NCI-H1694 treated with DMSO at 0.1 percent for 48 hours (cell line): ENCODE results near the gene TUT1.

Experiments
- DNase-seq: peaks from one replicate; lab custom pipeline; 2025; lab: John Stamatoyannopoulos, UW

Gene TUT1

DNA sequence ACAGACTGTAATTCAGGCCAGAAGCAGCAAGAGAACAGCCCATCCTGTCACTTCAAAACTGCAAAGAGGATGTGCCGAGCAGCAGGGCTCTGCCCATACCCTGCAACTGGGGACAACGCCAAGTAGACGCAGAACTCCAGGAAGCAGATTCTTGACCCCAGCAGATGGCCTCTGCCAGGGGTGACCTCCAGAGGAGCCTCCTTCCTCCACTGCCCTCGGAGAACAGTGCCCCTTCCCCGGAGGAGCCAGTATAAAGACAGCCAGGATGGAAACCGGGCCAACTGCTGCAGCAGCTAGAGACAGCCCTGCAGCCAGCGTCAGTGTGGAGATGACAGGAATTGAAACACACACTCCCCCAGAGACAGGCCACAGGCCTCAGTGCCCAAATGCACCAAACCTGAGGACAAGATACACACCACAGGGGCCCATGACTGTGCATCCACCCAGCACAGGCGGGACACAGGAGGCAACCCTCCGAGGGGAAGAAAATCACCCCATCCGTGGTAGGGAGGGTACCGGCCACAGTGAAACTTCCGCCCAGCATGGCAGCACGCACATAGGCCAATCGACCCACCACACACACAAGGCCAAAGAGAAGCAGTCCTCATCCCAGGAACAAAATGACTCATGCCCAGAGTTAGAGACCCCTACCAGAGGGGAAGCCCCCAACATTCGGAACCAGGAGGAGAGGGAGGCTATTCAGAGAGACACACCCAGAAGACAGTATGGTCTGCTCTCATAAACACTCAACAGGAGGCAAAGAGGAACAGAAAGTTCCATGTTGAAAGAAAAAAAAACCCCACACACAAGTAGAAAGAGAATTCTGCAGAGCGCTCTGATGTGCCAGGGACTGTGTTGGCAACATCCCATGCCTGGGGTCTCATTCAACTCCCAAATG lies 50.3 kb downstream of the TUT1 start:
- no peak for DNase-seq

DNA sequence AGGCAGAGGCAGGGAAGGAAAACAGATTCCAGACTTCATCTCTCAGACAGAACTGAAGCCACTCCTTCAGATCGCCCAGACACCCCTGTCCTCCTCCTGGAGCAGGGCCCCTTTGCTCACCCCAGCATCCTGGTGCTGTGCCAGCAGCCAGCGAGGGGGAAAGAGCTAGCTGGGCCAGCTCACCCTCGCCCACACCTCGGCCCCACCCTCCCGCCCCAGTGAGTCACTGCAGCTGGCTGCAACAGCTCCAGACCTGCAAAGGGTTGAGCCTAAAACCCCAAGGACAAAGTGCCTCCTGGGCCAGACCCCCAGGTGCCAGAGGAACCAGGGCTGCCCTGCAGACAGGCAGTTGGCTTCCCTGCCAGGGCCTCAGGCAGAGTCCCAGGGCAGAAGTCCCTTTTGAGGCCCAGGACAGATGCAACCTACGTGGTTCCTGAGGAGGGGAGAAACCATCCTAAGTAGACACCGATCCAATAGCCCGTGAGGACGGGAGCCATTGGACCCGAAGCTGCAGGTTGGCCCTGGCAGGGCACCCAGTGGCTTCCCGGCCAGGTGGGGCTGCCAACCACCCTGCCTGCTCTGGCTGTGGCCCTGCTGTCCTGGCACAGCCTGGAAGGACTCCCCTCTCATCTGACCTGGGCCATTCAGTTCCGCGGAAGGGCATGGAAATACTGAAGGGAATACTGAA lies 51.9 kb downstream of the TUT1 start:
- no peak for DNase-seq

DNA sequence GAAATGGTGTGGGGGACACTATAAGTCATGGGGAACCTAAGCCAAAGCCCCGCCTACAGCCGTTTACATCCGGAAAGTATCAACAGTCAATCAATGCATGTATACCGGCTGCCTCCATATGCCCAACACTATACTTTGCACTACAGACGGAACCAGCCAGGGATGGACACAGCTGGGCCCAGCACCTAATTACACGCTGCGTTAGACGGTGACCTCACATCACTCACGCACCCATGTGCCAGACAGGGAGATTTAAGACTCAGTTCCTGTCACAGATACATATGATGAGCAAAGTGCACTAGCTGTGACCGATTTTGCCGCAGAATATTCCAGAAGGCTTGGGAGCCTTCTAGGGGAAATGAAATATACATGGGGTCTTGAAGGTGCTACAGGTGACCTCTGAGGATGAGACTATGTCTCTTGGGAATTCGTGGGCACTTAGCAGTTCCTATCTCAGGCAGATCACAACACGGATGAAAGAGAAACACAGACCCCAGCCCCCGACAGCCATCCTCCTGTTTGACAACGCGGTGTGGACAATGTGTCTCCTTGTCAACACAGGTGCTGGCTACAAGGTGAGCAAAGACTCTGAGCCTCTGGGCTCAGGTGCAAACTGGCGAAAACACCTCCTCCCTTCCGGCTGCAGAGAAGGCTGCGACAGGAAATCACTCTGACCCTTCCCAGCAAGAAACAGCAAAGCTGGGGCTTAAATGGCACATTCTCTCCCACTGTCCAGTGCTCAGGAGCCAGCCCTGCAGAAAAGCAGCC lies 52.7 kb downstream of the TUT1 start:
- DNase-seq, result no peak

DNA sequence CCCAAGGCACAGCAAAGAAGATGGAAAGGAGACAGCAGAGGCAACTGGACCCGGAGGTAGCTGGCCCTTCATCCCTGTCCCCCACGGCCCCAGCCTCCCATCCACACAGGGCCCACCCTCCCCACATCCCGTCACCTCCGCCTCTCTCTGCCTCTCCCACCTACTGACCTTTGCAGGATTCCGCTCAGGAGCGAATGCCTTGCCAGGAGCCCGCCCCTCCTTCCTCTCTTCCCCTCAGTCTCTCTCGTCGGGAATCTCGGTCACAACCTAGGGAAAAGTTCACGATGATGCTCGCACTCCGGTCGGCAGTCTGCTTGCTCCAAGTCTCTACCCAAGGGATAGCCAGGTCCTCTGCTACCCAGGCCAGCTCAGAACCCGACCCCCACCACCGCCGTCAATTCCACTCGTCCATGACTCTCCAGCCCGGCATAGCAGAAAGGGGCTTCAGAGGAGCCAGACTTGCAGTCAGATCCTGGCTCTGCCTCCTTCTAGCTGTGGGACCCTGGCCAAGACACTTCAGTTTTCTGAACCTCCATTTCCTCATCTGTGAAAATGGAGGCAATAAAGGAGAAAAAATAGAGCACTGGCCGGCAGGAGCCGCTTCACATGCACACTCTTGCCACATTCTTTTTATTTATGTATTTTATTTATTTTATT lies 54.9 kb downstream of the TUT1 start:
- no peak for DNase-seq

DNA sequence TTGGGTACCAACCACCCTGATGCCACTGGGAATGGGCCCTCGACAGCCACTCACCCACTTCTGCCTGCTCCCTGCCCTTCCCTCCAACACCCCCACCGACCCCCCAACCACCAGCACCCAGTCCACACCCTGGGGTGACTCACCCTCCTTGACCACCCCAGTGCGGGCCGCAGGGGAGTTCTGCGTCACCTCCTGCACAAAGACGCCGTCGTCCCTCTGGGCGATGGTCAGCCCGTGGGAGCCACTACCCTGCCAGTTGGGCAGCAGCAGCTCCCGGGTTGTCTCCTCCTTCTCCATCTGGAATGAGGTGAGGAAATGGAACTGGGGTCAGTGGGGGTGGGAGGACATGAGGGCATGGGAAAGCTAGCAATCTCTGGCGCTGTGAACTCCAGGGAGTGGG lies 55.5 kb downstream of the TUT1 start:
- DNase-seq, result no peak

DNA sequence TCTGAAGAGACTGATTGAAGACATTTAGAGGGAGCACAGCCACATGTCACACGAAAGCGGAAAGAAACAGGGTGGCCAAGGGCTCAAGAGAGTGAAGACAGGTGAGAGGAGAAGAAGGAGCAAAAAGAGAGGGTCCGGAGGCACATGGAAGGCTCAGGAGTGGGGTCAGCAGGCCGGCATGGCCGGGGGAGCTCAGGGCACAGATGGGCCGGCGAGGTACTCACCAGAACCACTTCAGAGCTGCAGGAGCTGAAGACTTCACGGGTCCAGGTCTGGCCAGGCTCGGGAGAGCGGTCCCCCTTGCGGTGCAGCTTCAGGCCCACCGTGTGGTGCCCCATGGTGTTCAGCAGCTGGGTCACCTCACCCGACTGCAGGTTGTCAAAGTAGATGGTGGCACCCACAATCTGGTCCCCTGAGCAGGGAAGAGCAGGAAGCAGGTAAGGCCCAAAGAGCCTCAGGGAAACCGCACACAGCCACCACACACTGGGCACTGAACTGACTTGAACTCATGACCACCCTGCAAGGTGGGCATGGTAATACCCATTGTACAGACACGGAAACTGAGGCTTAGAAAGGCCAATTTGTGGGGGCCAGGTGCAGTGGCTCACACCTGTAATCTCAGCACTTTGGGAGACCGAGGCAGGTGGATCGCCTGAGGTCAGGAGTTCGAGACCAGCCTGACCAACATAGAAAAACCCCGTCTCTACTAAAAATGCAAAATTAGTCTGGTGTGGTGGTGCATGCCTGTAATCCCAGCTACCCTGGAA lies 56.4 kb downstream of the TUT1 start:
- DNase-seq, result no peak

DNA sequence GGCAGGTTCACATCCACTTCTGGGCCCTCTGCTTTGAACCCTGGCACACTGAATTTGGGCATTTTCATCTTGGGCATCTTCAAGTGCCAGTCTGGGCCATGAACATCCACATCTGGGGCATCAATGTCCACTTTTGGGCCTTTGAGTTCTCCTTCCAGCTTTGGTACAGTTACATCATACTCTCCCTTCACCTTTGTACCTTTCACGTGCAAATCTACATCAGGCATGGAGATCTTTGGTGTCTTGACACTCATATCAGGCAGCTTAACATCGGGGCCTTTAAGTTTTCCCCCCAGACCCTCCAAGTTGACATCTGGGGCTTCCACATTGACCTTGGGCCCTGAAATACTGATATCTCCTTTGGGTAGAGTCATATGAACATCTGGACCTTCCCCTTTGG lies 59.2 kb downstream of the TUT1 start:
- DNase-seq, result no peak
